Activated CD8-positive, alpha-beta memory T cell treated with anti-CD3 and anti-CD28 coated beads for 48 hours (primary cell): Measurements from ENCODE around the gene OPRL1.

Source experiments
- DNase-seq, 3 experiments: peaks; one replicate each; pipeline ENCODE4 v3.0.0-alpha.2; 2020; ENCODE audit warnings: low read depth in 2 of 3, low spot score in 2 of 3

OPRL1 gene

GRCh38 chr20:64055893-64056638 is 23.8 kb upstream of the OPRL1 start:
- no peak for DNase-seq

- DNase-seq = no peak
These were observed 23.3 kb upstream of the OPRL1 start for GRCh38 chr20:64056639-64056888.

- DNase-seq = no peak
These were observed 22.8 kb upstream of the OPRL1 start for GRCh38 chr20:64056889-64057627.

- peak; percentile 52 to 85 (median 80) for DNase-seq
These were observed 22.0 kb upstream of the OPRL1 start for GRCh38 chr20:64057628-64058498.

GRCh38 chr20:64058536-64058935 is 21.3 kb upstream of the OPRL1 start:
- DNase-seq = no peak

GRCh38 chr20:64062276-64062595 is 17.6 kb upstream of the OPRL1 start:
- DNase-seq = no peak

- peak; percentile 88 to 90 (median 89) for DNase-seq
These were observed 17.1 kb upstream of the OPRL1 start, which contains the start of gene TCEA2 for GRCh38 chr20:64062596-64063388. Gene TCEA2, plus strand, starts transcription at chr20:64063198. Its CDS starts 115 bp downstream, at chr20:64063313.

GRCh38 chr20:64063389-64064144 is 16.3 kb upstream of the OPRL1 start:
- DNase-seq = no peak

GRCh38 chr20:64064145-64064698 is 15.7 kb upstream of the OPRL1 start:
- DNase-seq = no peak

GRCh38 chr20:64065062-64065973 is 14.6 kb upstream of the OPRL1 start:
- no peak for DNase-seq

GRCh38 chr20:64065974-64066343 is 13.9 kb upstream of the OPRL1 start:
- DNase-seq = peak in 2 of 3 experiments; percentile 46 to 52

GRCh38 chr20:64067005-64067632 is 12.8 kb upstream of the OPRL1 start:
- DNase-seq = no peak

- no peak for DNase-seq
These were observed 12.1 kb upstream of the OPRL1 start for GRCh38 chr20:64067733-64068307.

- no peak for DNase-seq
These were observed 11.3 kb upstream of the OPRL1 start for GRCh38 chr20:64068386-64069208.

GRCh38 chr20:64069209-64069613 is 10.7 kb upstream of the OPRL1 start:
- DNase-seq = no peak

GRCh38 chr20:64069614-64070243 is 10.2 kb upstream of the OPRL1 start:
- DNase-seq = no peak
